ENCODE measurements around the gene CCNK.

The CCNK gene

GRCh38 chr14:99460793-99461192 lies 20.4 kb upstream of the CCNK start:
- no peak overlapping the region for H3K4me3 ChIP-seq (ENCODE audit: low read length in 2 of 2)
- no peak overlapping the region for H4K91ac ChIP-seq (ENCODE audit: low read depth, low read length, poor library complexity)
- no peak overlapping the region for H2AK5ac ChIP-seq (ENCODE audit: low read depth, low read length)
- H3K36me3 ChIP-seq (replicated peaks in 1 of 2; ENCODE audit: control insufficient read depth in 2 of 2, insufficient read depth in 2 of 2, low read length in 2 of 2), result peaks cover 15 to 100% of the 10 kb centered on the region in 2 donors
- H2BK5ac ChIP-seq (ENCODE audit: low read length), result no peak overlapping the region
- H3K23ac ChIP-seq (ENCODE audit: low read depth, low read length, poor library complexity), result no peak overlapping the region
- no peak overlapping the region for H3K4ac ChIP-seq (ENCODE audit: low read length)
- no peak overlapping the region for H3K14ac ChIP-seq (ENCODE audit: low read length)
- H3K9me3 ChIP-seq (replicated peaks in 1 of 2; ENCODE audit: control insufficient read depth in 2 of 2, insufficient read depth in 1 of 2, low read depth in 1 of 2, low read length in 2 of 2), result no peaks in the 10 kb centered on the region
- H3K27me3 ChIP-seq (ENCODE audit: control insufficient read depth in 3 of 3, insufficient read depth in 3 of 3, low read depth in 1 of 3, low read length in 3 of 3), result no peaks in the 10 kb centered on the region
- H3K9ac ChIP-seq (ENCODE audit: low read depth, low read length, poor library complexity), result no peak overlapping the region
- no peak overlapping the region for H2BK15ac ChIP-seq (ENCODE audit: low read length)
- no peak overlapping the region for H3K27ac ChIP-seq (replicated peaks; ENCODE audit: low read length)
- no CpG with 5 or more reads among the region's 3 CpGs for WGBS, 2 donors (ENCODE audit: extremely low coverage in 2 of 2, insufficient read length in 2 of 2, insufficient replicate concordance in 1 of 2)
- no peak overlapping the region for H3K4me2 ChIP-seq (ENCODE audit: insufficient read depth, low read length, poor library complexity, severe bottlenecking)
- no peak overlapping the region for H4K8ac ChIP-seq (ENCODE audit: low read depth, low read length)
- no peak for DNase-seq (ENCODE audit: low spot score)
- peaks cover 4% of the 10 kb centered on the region for H3K79me1 ChIP-seq (ENCODE audit: low read depth, low read length)
- no peak overlapping the region for H2BK120ac ChIP-seq (ENCODE audit: low read depth, low read length)
- H2AFZ ChIP-seq (ENCODE audit: low read length), result no peak overlapping the region
- no peak overlapping the region for H3K18ac ChIP-seq (ENCODE audit: low read length)
- H3K4me1 ChIP-seq (ENCODE audit: control insufficient read depth in 2 of 2, insufficient read depth in 1 of 2, low read depth in 1 of 2, low read length in 2 of 2), result peaks cover 0 to 2% of the 10 kb centered on the region in 2 donors
- H2BK12ac ChIP-seq (ENCODE audit: low read length), result no peak overlapping the region

- Histone ChIP-seq H3K27me3 (ENCODE audit: control insufficient read depth in 3 of 3, insufficient read depth in 3 of 3, low read depth in 1 of 3, low read length in 3 of 3) (no peaks in the 10 kb centered on the region), H2BK120ac (ENCODE audit: low read depth, low read length) (no peak overlapping the region), H3K27ac (replicated peaks; ENCODE audit: low read length) (no peak overlapping the region), H2BK5ac (ENCODE audit: low read length) (no peak overlapping the region), H3K36me3 (replicated peaks in 1 of 2; ENCODE audit: control insufficient read depth in 2 of 2, insufficient read depth in 2 of 2, low read length in 2 of 2) (peaks cover 15 to 95% of the 10 kb centered on the region in 2 donors), H4K8ac (ENCODE audit: low read depth, low read length) (no peak overlapping the region), H4K91ac (ENCODE audit: low read depth, low read length, poor library complexity) (no peak overlapping the region), H3K4ac (ENCODE audit: low read length) (no peak overlapping the region), H2AK5ac (ENCODE audit: low read depth, low read length) (no peak overlapping the region), H2AFZ (ENCODE audit: low read length) (no peak overlapping the region), H3K4me1 (ENCODE audit: control insufficient read depth in 2 of 2, insufficient read depth in 1 of 2, low read depth in 1 of 2, low read length in 2 of 2) (peaks cover 0 to 2% of the 10 kb centered on the region in 2 donors), H2BK15ac (ENCODE audit: low read length) (no peak overlapping the region), H3K9me3 (replicated peaks in 1 of 2; ENCODE audit: control insufficient read depth in 2 of 2, insufficient read depth in 1 of 2, low read depth in 1 of 2, low read length in 2 of 2) (no peaks in the 10 kb centered on the region), H3K18ac (ENCODE audit: low read length) (no peak overlapping the region), H2BK12ac (ENCODE audit: low read length) (no peak overlapping the region), H3K4me2 (ENCODE audit: insufficient read depth, low read length, poor library complexity, severe bottlenecking) (no peak overlapping the region), H3K23ac (ENCODE audit: low read depth, low read length, poor library complexity) (no peak overlapping the region), H3K79me1 (ENCODE audit: low read depth, low read length) (peaks cover 4% of the 10 kb centered on the region), H3K9ac (ENCODE audit: low read depth, low read length, poor library complexity) (no peak overlapping the region), H3K14ac (ENCODE audit: low read length) (no peak overlapping the region), H3K4me3 (ENCODE audit: low read length in 2 of 2) (no peak overlapping the region)
- WGBS, 2 donors (ENCODE audit: extremely low coverage in 2 of 2, insufficient read length in 2 of 2, insufficient replicate concordance in 1 of 2), result no CpG with 5 or more reads among the region's 5 CpGs
- DNase-seq (ENCODE audit: low spot score), result no peak
These were observed 19.7 kb upstream of the CCNK start for GRCh38 chr14:99461411-99462085.

DNA sequence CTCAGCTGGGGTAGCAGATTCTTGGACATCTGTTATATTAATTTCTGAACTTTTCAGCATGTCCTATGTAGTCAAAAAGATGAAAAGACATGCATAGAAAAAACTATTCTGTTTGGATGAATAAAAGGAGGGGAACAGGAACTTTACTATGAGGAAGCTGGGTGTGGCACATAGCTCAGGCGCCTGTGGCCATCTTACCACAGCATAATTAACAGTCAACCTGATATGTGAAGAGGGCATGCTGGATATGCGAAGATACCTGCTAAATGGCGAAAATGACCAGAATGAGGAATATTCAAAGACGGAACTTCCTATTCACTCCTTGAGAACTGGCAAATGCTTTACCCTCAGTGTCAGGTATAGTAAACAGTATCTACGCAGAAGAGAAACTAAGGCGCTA lies 19.0 kb upstream of the CCNK start:
- Histone ChIP-seq H2BK12ac (ENCODE audit: low read length) (no peak overlapping the region), H4K8ac (ENCODE audit: low read depth, low read length) (no peak overlapping the region), H2AFZ (ENCODE audit: low read length) (no peak overlapping the region), H3K4ac (ENCODE audit: low read length) (no peak overlapping the region), H3K23ac (ENCODE audit: low read depth, low read length, poor library complexity) (no peak overlapping the region), H2BK5ac (ENCODE audit: low read length) (no peak overlapping the region), H3K4me3 (ENCODE audit: low read length in 2 of 2) (no peak overlapping the region), H2AK5ac (ENCODE audit: low read depth, low read length) (no peak overlapping the region), H3K27me3 (ENCODE audit: control insufficient read depth in 3 of 3, insufficient read depth in 3 of 3, low read depth in 1 of 3, low read length in 3 of 3) (no peaks in the 10 kb centered on the region), H3K4me1 (ENCODE audit: control insufficient read depth in 2 of 2, insufficient read depth in 1 of 2, low read depth in 1 of 2, low read length in 2 of 2) (peaks cover 0 to 2% of the 10 kb centered on the region in 2 donors), H3K14ac (ENCODE audit: low read length) (no peak overlapping the region), H3K36me3 (replicated peaks in 1 of 2; ENCODE audit: control insufficient read depth in 2 of 2, insufficient read depth in 2 of 2, low read length in 2 of 2) (peaks cover 11 to 89% of the 10 kb centered on the region in 2 donors), H3K4me2 (ENCODE audit: insufficient read depth, low read length, poor library complexity, severe bottlenecking) (no peak overlapping the region), H2BK120ac (ENCODE audit: low read depth, low read length) (no peak overlapping the region), H3K18ac (ENCODE audit: low read length) (no peak overlapping the region), H3K27ac (replicated peaks; ENCODE audit: low read length) (no peak overlapping the region), H2BK15ac (ENCODE audit: low read length) (no peak overlapping the region), H3K9me3 (replicated peaks in 1 of 2; ENCODE audit: control insufficient read depth in 2 of 2, insufficient read depth in 1 of 2, low read depth in 1 of 2, low read length in 2 of 2) (no peaks in the 10 kb centered on the region), H3K79me1 (ENCODE audit: low read depth, low read length) (peaks cover 4% of the 10 kb centered on the region), H4K91ac (ENCODE audit: low read depth, low read length, poor library complexity) (no peak overlapping the region), H3K9ac (ENCODE audit: low read depth, low read length, poor library complexity) (no peak overlapping the region)
- no CpG with 5 or more reads among the region's 6 CpGs for WGBS, 2 donors (ENCODE audit: extremely low coverage in 2 of 2, insufficient read length in 2 of 2, insufficient replicate concordance in 1 of 2)
- DNase-seq (ENCODE audit: low spot score), result no peak

DNA sequence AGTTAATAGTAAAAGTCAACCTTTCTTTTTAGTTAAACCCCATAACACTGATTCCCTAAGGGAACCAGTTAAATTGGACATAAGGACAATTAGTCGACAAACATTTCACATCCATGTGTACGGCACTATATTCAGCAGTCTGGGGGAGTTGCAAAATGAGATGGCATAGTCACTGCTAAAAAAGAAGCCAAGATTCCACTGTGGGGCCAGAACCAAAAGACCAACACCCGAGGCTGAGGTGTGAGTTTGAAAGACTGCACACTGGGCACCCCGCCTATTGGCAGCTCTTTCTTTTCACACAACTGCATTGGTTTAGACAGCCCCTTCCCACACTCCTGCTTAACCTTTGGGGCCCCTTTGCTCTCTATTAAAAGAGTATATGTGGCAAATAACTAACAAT lies 17.2 kb upstream of the CCNK start:
- Histone ChIP-seq H3K36me3 (replicated peaks in 1 of 2; ENCODE audit: control insufficient read depth in 2 of 2, insufficient read depth in 2 of 2, low read length in 2 of 2) (peaks cover 11 to 71% of the 10 kb centered on the region in 2 donors), H2BK12ac (ENCODE audit: low read length) (no peak overlapping the region)

More for the DNA sequence above, 17.2 kb upstream of the CCNK start:
- Histone ChIP-seq H3K14ac (ENCODE audit: low read length) (no peak overlapping the region), H2AK5ac (ENCODE audit: low read depth, low read length) (no peak overlapping the region), H3K79me1 (ENCODE audit: low read depth, low read length) (peaks cover 4% of the 10 kb centered on the region), H4K8ac (ENCODE audit: low read depth, low read length) (no peak overlapping the region), H3K9ac (ENCODE audit: low read depth, low read length, poor library complexity) (no peak overlapping the region), H3K4me3 (ENCODE audit: low read length in 2 of 2) (no peak overlapping the region), H3K4ac (ENCODE audit: low read length) (no peak overlapping the region), H3K27ac (replicated peaks; ENCODE audit: low read length) (no peak overlapping the region), H3K27me3 (ENCODE audit: control insufficient read depth in 3 of 3, insufficient read depth in 3 of 3, low read depth in 1 of 3, low read length in 3 of 3) (no peaks in the 10 kb centered on the region), H2BK120ac (ENCODE audit: low read depth, low read length) (no peak overlapping the region), H2AFZ (ENCODE audit: low read length) (no peak overlapping the region), H3K23ac (ENCODE audit: low read depth, low read length, poor library complexity) (no peak overlapping the region), H3K18ac (ENCODE audit: low read length) (no peak overlapping the region), H4K91ac (ENCODE audit: low read depth, low read length, poor library complexity) (no peak overlapping the region), H3K9me3 (replicated peaks in 1 of 2; ENCODE audit: control insufficient read depth in 2 of 2, insufficient read depth in 1 of 2, low read depth in 1 of 2, low read length in 2 of 2) (no peaks in the 10 kb centered on the region), H3K4me2 (ENCODE audit: insufficient read depth, low read length, poor library complexity, severe bottlenecking) (no peak overlapping the region), H2BK15ac (ENCODE audit: low read length) (no peak overlapping the region), H2BK5ac (ENCODE audit: low read length) (no peak overlapping the region), H3K4me1 (ENCODE audit: control insufficient read depth in 2 of 2, insufficient read depth in 1 of 2, low read depth in 1 of 2, low read length in 2 of 2) (peaks cover 0 to 2% of the 10 kb centered on the region in 2 donors)
- WGBS, 2 donors (ENCODE audit: extremely low coverage in 2 of 2, insufficient read length in 2 of 2, insufficient replicate concordance in 1 of 2), result no CpG with 5 or more reads among the region's 4 CpGs
- no peak for DNase-seq (ENCODE audit: low spot score)

All from neuronal stem cell (in vitro differentiated cells).